HG02970 (cell line): Measurements from ENCODE around the gene SYNE1.
"Not testable (repeated sequence)": the region's sequence is repeated elsewhere in the genome, so short reads cannot be mapped to it uniquely, and the experiment has no call there.

Source experiments
- ATAC-seq: cut with Tn5 transposase; IDR thresholded peaks from one replicate; pipeline ENCODE4 v1.9.1; 2021; ENCODE audit warnings: mild to moderate bottlenecking, moderate library complexity, moderate number of reproducible peaks; ENCODE audit not compliant: unreplicated experiment, low FRiP score

SYNE1 gene

GRCh38 chr6:152093711-152094110, 543.5 kb downstream of the SYNE1 start:
- ATAC-seq, result no peak

DNA sequence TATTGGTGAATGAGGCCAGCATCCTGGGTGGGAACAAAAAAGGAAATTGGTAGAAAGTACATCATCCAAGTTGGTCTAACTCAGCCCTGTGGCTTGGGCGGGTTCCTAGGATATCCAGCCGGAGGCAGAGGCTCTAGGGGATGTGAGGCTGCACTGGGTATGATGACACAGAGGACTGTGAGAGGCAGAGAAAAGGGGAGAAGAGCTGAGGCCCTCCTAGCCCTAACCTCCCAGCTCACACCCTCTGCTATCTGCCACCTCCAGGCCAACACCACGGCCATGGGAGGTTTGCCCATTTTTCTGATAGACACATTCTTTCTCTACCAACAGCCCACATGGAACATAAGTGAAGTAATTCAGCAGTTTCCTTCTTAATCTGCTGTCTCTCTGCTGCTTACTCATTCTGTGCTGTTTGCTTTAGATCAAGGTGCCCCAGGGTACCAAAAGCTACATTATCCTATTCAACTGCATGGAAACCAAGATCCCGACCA, 545.3 kb downstream of the SYNE1 start:
- ATAC-seq, result no peak

DNA sequence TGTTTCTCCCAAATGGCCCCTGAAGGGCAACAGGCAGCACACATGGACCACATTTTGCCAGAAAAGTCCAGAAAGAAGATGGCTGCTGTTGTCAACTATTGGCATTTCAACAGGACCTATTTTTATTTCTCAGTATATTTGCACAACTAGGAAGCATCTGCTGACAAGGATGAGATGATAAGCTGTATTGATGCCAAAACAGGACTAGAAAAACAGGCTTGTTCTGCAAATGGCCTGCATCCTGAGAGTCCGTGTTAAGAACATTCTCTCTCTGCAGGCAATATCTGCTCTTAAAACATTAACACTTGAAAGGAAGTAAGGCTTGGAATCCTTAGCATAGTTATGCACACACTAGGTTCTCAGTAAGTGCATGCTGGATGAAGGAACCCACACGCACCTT, 546.0 kb downstream of the SYNE1 start:
- ATAC-seq, result no peak

DNA sequence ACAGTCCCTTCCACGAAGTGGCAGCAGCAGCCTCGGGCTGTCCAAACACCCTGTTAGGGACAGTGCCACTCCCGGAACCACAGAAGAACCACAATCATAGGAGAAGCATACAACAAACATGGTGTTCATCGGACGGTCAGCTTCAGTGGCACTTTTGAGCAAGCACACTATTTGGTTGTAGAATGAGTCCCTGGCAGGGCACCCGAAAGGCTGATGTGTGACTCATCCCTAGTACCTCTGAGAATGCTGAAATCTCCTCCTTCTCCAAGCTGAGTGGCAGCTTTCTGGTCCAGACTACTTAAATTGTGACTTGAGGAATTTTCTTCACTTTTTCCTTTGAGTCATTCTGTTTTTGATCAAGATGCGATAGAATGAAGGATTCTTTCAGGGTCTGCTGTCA, 547.2 kb downstream of the SYNE1 start:
- no peak for ATAC-seq

- no peak for ATAC-seq
Measured at GRCh38 chr6:152087701-152088100, 549.5 kb downstream of the SYNE1 start.

DNA sequence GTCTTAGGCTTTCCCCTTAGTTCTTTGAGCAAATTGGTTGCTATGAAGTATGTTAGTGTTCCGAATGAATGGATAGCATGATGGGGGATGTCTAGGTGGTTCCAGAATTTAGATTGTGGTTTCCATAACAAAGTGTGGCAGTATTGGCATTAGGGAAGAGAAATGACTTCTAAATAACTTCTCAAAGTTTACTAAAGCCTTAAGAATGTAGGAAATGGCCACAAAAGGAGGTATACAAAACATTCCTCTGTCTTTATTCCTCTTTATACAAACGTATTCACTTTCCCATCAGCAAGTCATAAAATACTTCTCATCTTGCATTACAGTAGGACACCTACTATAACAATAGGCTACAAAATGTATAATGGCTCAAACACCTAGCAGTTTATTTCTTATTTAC, 550.1 kb downstream of the SYNE1 start:
- no peak for ATAC-seq

GRCh38 chr6:152086223-152086873, 550.8 kb downstream of the SYNE1 start:
- ATAC-seq, result no peak

DNA sequence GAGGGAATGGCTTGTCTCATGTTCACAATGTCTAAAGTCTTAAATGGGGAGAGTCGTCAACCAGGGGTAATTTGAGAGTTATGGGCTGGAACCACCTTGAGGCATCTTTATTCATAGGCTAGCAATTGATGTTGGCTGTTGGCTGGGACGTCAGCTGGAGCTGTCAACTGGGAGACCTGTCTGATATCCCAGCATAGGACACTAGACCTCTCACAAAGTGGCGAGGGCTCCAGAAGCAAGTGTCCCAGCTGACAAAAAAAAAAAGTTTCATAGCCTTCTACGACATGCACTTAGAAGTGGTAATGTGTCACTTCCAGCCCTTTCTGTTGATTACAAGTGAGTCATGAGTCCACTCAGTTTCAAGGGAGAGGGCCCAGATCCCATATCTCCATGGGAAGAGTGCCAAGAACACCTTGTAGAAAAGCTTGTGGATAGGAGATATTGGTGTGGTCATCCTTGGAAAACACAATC, 551.7 kb downstream of the SYNE1 start:
- no peak for ATAC-seq

DNA sequence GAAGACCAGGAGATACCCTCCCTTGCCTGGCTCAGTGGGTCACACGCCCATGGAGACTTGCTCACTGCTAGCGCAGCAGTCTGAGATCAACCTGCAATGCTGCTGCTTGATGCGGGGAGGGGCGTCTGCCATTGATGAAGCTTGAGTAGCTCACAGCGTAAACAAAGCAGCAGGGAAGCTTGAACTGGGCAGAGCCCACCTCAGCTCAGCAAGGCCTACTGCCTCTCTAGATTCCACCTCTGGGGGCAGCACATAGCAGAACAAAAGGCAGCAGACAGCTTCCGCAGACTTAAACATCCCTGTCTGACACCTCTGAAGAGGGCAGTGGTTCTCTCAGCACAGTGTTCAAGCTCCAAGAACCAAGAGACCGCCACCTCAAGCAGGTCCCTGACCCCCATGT, 558.4 kb downstream of the SYNE1 start:
- no peak for ATAC-seq

GRCh38 chr6:152078001-152078400, 559.2 kb downstream of the SYNE1 start:
- no peak for ATAC-seq

DNA sequence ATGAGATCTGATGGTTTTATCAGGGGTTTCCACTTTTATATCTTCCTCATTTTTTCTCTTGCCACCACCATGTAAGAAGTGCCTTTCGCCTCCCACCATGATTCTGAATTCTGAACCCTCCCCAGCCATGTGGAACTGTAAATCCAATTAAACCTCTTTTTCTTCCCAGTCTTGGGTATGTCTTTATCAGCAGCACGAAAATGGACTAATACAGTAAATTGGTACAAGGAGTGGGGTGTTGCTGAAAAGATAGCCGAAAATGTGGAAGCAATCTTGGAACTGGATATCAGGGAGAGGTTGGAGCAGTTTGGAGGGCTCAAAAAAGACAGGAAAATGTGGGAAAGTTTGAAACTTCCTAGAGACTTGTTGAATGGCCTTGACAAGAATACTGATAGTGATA, 560.9 kb downstream of the SYNE1 start:
- ATAC-seq, result not testable (repeated sequence)

DNA sequence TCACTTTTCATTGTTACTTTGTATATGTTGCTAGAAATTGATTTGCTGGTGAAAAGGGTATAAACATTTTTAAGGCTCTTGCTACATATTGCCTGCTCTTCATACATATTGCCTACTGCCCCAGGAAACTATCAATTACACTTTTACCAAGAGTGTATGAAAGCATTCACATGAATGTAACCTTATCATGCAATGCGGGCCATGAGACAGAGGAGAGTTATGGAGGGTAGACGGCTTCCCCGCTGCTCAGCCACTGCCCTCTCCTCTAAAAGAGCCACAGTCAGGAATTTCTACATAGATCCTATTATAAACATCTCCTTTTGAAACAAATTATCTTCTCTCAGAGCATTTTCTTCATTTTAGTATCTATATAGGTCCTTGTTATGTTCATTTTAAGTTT, 565.3 kb downstream of the SYNE1 start:
- ATAC-seq, result no peak
